Esophagus muscularis mucosa (tissue), 4 donors: ENCODE results near the gene PPARD. TPM values are rescaled to one million over a fixed set of nuclear protein-coding genes. Genes with fewer than 3 reads are reported as not detected.

Experiments used
- DNase-seq: peaks from one replicate; pipeline ENCODE4 v3.0.0-alpha.2; 2017; ENCODE audit errors: extremely low spot score
- H3K27ac ChIP-seq, 4 donors: fragments of 200-600 bp; sonication (generic); replicated peaks in 1 of 4; 1 replicate in 3 of 4; 2 replicates in 1 of 4; pipeline ENCODE4 v1.5.1; 2016 to 2019; ENCODE audit warnings: mild to moderate bottlenecking in 1 of 4
- H3K27me3 ChIP-seq, 4 donors: fragments of 200-600 bp; sonication (generic); one replicate each; pipeline versions ENCODE4 v1.5.1 to v1.6.0; 2016 to 2019
- H3K36me3 ChIP-seq, 4 donors: fragments of 200-600 bp; sonication (generic); one replicate each; pipeline ENCODE4 v1.5.1; 2016 to 2019
- H3K4me1 ChIP-seq, 4 donors: fragments of 200-600 bp; sonication (generic); one replicate each; pipeline ENCODE4 v1.5.1; 2016 to 2019
- H3K4me3 ChIP-seq, 4 donors: fragments of 200-600 bp; sonication (generic); 1 replicate in 2 of 4; 2 replicates in 2 of 4; pipeline ENCODE4 v1.5.1; 2016 to 2019; ENCODE audit warnings: mild to moderate bottlenecking in 4 of 4, moderate library complexity in 1 of 4
- H3K9me3 ChIP-seq, 4 donors: fragments of 200-600 bp; sonication (generic); 1 replicate in 3 of 4; 2 replicates in 1 of 4; pipeline ENCODE4 v1.5.1; 2016 to 2019
- EP300 ChIP-seq: sonication (generic); formaldehyde crosslinking; IDR thresholded peaks from one replicate; pipeline ENCODE4 v1.6.1; 2017; ENCODE audit warnings: antibody characterized with exemption
- POLR2A ChIP-seq: fragments of 450-650 bp; IDR thresholded peaks from one replicate; pipeline ENCODE4 v1.6.1; 2017; ENCODE audit warnings: antibody characterized with exemption, moderate library complexity, mild to moderate bottlenecking, low read depth
- POLR2AphosphoS5 ChIP-seq, 2 donors: sonication (generic); formaldehyde crosslinking; IDR thresholded peaks; one replicate each; pipeline ENCODE4 v1.6.1; 2017; ENCODE audit warnings: antibody characterized with exemption in 2 of 2
- WGBS: methylation state at CpG from one replicate; pipeline ENCODE4 v1.1.5; 2018; 5-methylcytosine and 5-hydroxymethylcytosine counted together
- intact Hi-C: fragments of 100-400 bp; cut with DNase I; formaldehyde crosslinking; loops from one replicate; pipeline ENCODE4 v1.15.1; 2023
- total RNA-seq, 4 donors: library from RNA; depleted of rRNA; stranded (reverse); fragments of >200 nt; gene quantifications; one replicate each; pipeline versions ENCODE4 v1.1.0 to v1.2.1, GENCODE V29; 2016
- TF ChIP-seq, protein P1 (sequence below), 3 experiments: fragments of 200-600 bp in 2 of 3; fragments of 450-650 bp in 1 of 3; sonication (generic) in 2 of 3; IDR thresholded peaks; one replicate each; pipeline ENCODE4 v1.5.1; 2017 to 2019; ENCODE audit warnings: antibody characterized with exemption in 3 of 3, mild to moderate bottlenecking in 2 of 3, moderate library complexity in 1 of 3

The PPARD gene
- total RNA-seq, 4 donors from 2014 or later, result 10.8 to 22.4 (median 16.0) TPM

DNA sequence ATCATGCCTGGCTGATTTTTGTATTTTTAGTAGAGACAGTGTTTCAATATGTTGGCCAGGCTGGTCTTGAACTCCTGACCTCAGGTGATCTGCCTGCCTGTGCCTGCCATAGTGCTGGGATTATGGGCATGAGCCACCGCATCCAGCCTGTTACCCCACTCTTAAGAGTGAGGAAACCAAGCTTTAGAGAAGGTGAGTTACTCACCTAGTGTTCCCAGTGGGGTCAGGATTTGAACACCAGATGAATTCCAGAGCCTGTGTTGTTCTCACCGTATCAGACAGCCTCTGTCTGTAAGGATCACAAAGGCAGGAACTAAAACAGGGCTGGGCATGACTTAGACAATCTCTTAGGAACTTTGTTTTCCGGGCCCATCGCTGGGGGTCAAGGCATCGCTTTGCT, 100.3 kb downstream of the PPARD start:
- no peak overlapping the region for H3K27ac ChIP-seq
- TF ChIP-seq POLR2AphosphoS5 (IDR thresholded peaks at IDR 0.05) (no peak), EP300 (no peak), POLR2A (no peak)
- TF ChIP-seq, protein P1, sequence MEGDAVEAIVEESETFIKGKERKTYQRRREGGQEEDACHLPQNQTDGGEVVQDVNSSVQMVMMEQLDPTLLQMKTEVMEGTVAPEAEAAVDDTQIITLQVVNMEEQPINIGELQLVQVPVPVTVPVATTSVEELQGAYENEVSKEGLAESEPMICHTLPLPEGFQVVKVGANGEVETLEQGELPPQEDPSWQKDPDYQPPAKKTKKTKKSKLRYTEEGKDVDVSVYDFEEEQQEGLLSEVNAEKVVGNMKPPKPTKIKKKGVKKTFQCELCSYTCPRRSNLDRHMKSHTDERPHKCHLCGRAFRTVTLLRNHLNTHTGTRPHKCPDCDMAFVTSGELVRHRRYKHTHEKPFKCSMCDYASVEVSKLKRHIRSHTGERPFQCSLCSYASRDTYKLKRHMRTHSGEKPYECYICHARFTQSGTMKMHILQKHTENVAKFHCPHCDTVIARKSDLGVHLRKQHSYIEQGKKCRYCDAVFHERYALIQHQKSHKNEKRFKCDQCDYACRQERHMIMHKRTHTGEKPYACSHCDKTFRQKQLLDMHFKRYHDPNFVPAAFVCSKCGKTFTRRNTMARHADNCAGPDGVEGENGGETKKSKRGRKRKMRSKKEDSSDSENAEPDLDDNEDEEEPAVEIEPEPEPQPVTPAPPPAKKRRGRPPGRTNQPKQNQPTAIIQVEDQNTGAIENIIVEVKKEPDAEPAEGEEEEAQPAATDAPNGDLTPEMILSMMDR (IDR thresholded peaks at IDR 0.05), result no peak
- 82% methylated on average over 2 of the region's 5 CpGs for WGBS
- intact Hi-C loops, result no loop called here
- no peaks in the 10 kb centered on the region for H3K36me3 ChIP-seq
- no peaks in the 10 kb centered on the region for H3K27me3 ChIP-seq
- DNase-seq, result no peak
- H3K4me3 ChIP-seq, result no peak overlapping the region
- H3K4me1 ChIP-seq, result no peaks in the 10 kb centered on the region
- no peaks in the 10 kb centered on the region for H3K9me3 ChIP-seq

DNA sequence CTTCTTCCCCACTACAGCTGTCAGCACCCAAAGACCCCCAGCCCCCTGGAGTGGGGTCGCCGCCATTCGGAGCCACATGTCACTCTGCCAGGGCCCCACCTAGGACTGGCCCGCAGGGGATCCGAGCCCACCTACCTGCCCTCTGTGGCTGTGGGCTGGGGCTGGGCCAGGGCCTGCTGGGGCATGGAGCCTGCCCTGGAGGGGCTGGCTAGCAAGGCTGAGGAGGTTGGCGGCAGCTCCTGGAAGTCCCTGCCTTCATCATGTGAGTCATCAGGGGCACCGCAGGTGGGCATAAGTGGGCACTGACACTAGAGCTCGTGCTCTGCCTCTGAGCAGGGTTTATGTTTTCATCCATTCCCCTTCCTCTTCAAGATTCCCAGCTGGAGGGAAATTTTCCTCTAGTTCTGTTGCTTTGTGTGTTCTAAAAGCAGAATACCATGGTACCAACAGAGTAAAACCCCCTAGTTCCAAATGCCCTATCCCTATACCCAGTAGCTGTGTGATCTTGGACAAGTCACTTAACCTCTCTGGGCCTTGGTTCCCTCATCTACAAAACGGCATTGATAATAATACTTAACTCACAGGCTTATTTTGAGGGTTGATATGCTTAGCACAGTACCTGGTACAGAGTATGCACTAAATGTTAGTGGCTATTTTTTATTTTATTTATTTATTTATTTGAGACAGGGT, 101.1 kb downstream of the PPARD start:
- intact Hi-C loops, result no loop called here
- 90% methylated on average over 4 of the region's 9 CpGs for WGBS

DNA sequence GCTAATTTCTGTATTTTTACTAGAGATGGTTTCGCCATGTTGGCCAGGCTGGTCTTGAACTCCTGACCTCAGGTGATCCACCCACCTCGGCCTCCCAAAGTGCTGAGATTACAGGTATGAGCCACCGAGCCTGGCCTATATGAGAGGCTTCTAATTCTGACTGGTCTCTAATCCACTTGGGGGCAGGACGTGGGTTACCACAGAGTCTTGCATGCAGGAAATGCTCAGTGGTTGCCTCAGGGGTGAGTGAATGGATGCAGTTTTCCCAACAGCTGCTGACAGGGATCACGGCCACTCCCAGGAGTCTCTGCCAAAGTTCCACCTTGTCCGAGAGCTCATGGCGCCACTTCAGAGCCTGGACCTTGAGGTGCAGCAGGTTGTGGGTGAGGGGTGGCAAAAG, 103.3 kb downstream of the PPARD start:
- WGBS, result 91% methylated on average over 6 of the region's 7 CpGs
- intact Hi-C loops, result no loop called here
- Histone ChIP-seq H3K27ac (no peak overlapping the region), H3K4me3 (no peak overlapping the region), H3K36me3 (no peaks in the 10 kb centered on the region), H3K27me3 (no peaks in the 10 kb centered on the region), H3K9me3 (no peaks in the 10 kb centered on the region), H3K4me1 (peaks cover 0 to 8% (median 3%) of the 10 kb centered on the region in 4 donors)
- no peak for TF ChIP-seq POLR2AphosphoS5 (IDR thresholded peaks at IDR 0.05)
- TF ChIP-seq, protein P1 (IDR thresholded peaks at IDR 0.05), result no peak
- TF ChIP-seq POLR2A, result no peak
- no peak for TF ChIP-seq EP300
- DNase-seq, result no peak

More for the DNA sequence above, 101.1 kb downstream of the PPARD start:
- Histone ChIP-seq H3K27me3 (no peaks in the 10 kb centered on the region), H3K9me3 (no peaks in the 10 kb centered on the region), H3K4me3 (no peak overlapping the region), H3K4me1 (no peaks in the 10 kb centered on the region), H3K27ac (no peak overlapping the region), H3K36me3 (no peaks in the 10 kb centered on the region)
- DNase-seq, result no peak
- TF ChIP-seq POLR2AphosphoS5 (IDR thresholded peaks at IDR 0.05) (no peak), EP300 (no peak), POLR2A (no peak)
- TF ChIP-seq, protein P1 (IDR thresholded peaks at IDR 0.05), result no peak

DNA sequence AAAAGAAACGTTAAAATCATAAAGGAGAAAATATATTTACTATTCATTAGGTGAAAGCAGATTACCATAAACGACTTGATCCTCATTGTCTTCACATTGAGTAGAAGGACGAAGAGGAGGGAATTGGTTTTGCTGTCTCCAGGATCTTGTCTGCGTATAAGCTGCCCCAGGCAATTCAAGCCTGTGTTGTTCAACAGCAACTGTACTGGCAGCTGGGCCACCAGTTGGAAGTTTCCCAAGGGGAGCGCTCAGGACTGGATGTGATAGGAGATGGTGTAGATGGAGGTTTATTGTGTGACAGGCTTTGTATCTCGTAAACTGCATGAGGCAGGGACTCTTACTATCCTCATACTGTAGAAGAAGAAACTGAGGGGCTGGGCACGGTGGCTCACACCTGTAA, 105.8 kb downstream of the PPARD start:
- 85% methylated on average over 7 of the region's 7 CpGs for WGBS
- Histone ChIP-seq H3K4me1 (peaks cover 14 to 29% (median 21%) of the 10 kb centered on the region in 4 donors), H3K36me3 (no peaks in the 10 kb centered on the region), H3K27me3 (no peaks in the 10 kb centered on the region), H3K9me3 (no peaks in the 10 kb centered on the region), H3K4me3 (no peak overlapping the region), H3K27ac (no peak overlapping the region)
- TF ChIP-seq, protein P1 (IDR thresholded peaks at IDR 0.05), result no peak
- no peak for TF ChIP-seq POLR2AphosphoS5 (IDR thresholded peaks at IDR 0.05)
- TF ChIP-seq EP300, result no peak
- TF ChIP-seq POLR2A, result no peak
- intact Hi-C loops, result loop anchor here (2.0 kb wide), 1 partner anchor 155 kb away; no protein-coding TSS in a partner anchor
- no peak for DNase-seq
